Activated T-helper 1 cell treated with anti-CD3 and anti-CD28 coated beads, Interleukin-12 subunit alpha, Interleukin-12 subunit beta, Interleukin-2, Interleukin-4 antibody, amounts not matched to agents 30 ng/mL and 10 ng/mL and 1 ng/mL, durations not matched to agents 14 hours and 24 hours and 36 hours (primary cell): ENCODE data around the gene THOC6. TPM values are rescaled to one million over a fixed set of nuclear protein-coding genes. Genes with fewer than 3 reads are reported as not detected.

Source experiments
- DNase-seq: peaks from one replicate; pipeline ENCODE4 v3.0.0; 2021; ENCODE audit warnings: low spot score
- H3K27ac Mint-ChIP-seq: one replicate; pipeline ENCODE4 v1.8.0; 2021; ENCODE audit warnings: mild to moderate bottlenecking, mixed read lengths
- H3K27me3 Mint-ChIP-seq: one replicate; pipeline ENCODE4 v1.8.0; 2022; ENCODE audit warnings: mild to moderate bottlenecking, moderate library complexity, mixed read lengths; ENCODE audit not compliant: insufficient read depth
- H3K36me3 Mint-ChIP-seq: one replicate; pipeline ENCODE4 v1.8.0; 2021; ENCODE audit warnings: low read depth, mixed read lengths
- H3K4me1 Mint-ChIP-seq: one replicate; pipeline ENCODE4 v1.8.0; 2021; ENCODE audit warnings: low read depth, mixed read lengths
- H3K4me3 Mint-ChIP-seq: one replicate; pipeline ENCODE4 v1.8.0; 2021; ENCODE audit warnings: mild to moderate bottlenecking, moderate library complexity, mixed read lengths
- H3K9me3 Mint-ChIP-seq: one replicate; pipeline ENCODE4 v1.8.0; 2021; ENCODE audit warnings: mixed read lengths
- intact Hi-C: fragments of 100-400 bp; cut with micrococcal nuclease; formaldehyde crosslinking; loops from one replicate; pipeline ENCODE4 v1.15.1; 2024
- total RNA-seq: library from RNA; stranded (reverse); gene quantifications from 2 replicates; pipeline ENCODE4 v1.2.3, GENCODE V29; 2022

The THOC6 gene
- total RNA-seq, 1 donor from 2014 or later: 48.3 TPM

DNA sequence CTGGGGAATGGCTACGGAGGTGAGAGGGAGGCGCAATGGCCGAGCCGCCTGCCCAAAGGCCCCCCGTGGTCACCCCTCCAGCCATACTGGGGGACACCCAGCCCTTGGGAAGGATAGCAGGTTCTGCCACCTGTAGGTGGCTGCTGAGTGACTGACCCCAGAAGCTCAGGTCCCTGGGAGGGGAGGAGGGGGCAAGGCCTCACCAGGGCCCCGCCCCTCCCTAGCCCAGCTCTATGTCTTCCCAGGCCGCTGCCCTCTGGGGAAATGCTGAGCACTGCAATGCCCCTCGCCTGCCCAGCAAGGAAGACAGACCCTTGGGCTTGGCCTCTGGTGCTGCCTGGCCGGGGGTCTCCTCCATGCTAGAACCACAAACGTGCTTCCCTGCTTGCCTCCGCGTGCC is 22.5 kb upstream of the THOC6 start:
- Mint-ChIP-seq H3K4me3 (no peak overlapping the region), H3K36me3 (no peaks in the 10 kb centered on the region), H3K27me3 (peaks cover 16% of the 10 kb centered on the region), H3K9me3 (no peaks in the 10 kb centered on the region), H3K27ac (no peak overlapping the region), H3K4me1 (no peaks in the 10 kb centered on the region)
- intact Hi-C loops: loop anchor here (5.0 kb wide), 1 partner anchor 34 kb away; the partner anchor contains the start of gene PAQR4
- no peak for DNase-seq

- H3K4me1 Mint-ChIP-seq: peaks cover 22% of the 10 kb centered on the region
- no peaks in the 10 kb centered on the region for H3K36me3 Mint-ChIP-seq
- no peaks in the 10 kb centered on the region for H3K9me3 Mint-ChIP-seq
- DNase-seq: peak; percentile 98
- intact Hi-C loops: loop anchor here (1.0 to 5.0 kb wide), 6 partner anchors 17 to 97 kb away; partner anchors contain the start of genes PAQR4, PKMYT1, THOC6 and TNFRSF12A
- H3K27me3 Mint-ChIP-seq: peaks cover 18% of the 10 kb centered on the region
- peak overlapping the region; percentile 21 for H3K27ac Mint-ChIP-seq
- peak overlapping the region; percentile 74 for H3K4me3 Mint-ChIP-seq
Measured at GRCh38 chr16:3003582-3004270, 20.1 kb upstream of the THOC6 start.

GRCh38 chr16:3004319-3004718 is 19.5 kb upstream of the THOC6 start:
- Mint-ChIP-seq H3K36me3 (no peaks in the 10 kb centered on the region), H3K9me3 (no peaks in the 10 kb centered on the region), H3K27me3 (peaks cover 18% of the 10 kb centered on the region), H3K27ac (no peak overlapping the region), H3K4me3 (no peak overlapping the region), H3K4me1 (peaks cover 24% of the 10 kb centered on the region)
- DNase-seq: no peak
- intact Hi-C loops: loop anchor here (1.0 to 5.0 kb wide), 2 partner anchors 24 to 37 kb away; partner anchors contain the start of genes PAQR4 and PKMYT1

GRCh38 chr16:3004781-3005284 is 19.0 kb upstream of the THOC6 start:
- intact Hi-C loops: loop anchor here (1.0 to 5.0 kb wide), 2 partner anchors 25 to 38 kb away; partner anchors contain the start of genes PAQR4 and PKMYT1
- Mint-ChIP-seq H3K27ac (no peak overlapping the region), H3K27me3 (peaks cover 18% of the 10 kb centered on the region), H3K4me3 (peak overlapping the region; percentile 62), H3K4me1 (peaks cover 24% of the 10 kb centered on the region), H3K9me3 (no peaks in the 10 kb centered on the region), H3K36me3 (no peaks in the 10 kb centered on the region)
- no peak for DNase-seq

DNA sequence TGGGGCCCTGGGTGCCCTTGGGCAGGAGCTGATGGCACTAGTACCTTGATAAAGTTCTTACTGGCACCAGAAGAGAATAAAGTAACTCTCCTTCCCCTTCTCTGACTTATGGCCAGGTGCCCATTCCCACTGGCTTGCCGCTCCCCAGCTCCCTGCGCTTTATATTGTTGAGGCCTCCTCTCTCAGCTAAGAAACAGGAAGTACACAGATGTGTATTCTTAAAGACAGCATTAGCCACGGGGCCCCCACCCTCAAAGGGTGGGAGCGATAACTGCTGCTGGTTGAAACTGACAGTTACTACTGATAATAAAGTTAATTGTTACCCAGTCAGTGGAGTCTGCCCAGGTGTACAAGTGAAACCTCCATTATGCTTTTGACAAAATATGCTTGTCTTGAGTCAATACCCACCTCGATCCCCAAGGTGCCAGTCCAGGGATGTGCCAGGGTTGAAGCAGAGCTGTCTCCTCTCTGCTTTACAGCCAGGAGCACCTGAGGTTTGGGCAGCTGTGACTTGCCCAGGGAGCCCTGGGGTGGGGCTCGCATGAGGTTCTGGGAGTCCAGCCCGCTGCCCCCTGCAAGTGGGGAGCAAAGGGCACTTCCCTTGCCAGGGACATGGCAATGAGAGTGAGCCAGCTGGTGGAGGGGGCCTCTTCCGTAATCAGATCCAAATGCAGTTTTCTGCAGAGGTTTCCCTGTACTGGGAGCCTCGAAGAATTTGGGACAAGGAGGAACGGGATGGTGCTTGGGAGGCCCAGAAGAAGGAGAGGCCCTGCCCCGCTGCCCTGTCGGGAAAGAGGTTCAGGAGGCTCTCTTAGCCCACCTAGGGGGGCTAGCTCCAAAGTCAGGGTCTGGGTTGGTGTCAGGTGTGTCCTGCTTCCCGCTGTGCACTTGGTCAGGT is 16.5 kb upstream of the THOC6 start:
- no peak for DNase-seq
- intact Hi-C loops: no loop called here
- Mint-ChIP-seq H3K27ac (peak overlapping the region; percentile 2), H3K9me3 (no peaks in the 10 kb centered on the region), H3K4me3 (no peak overlapping the region), H3K4me1 (peaks cover 24% of the 10 kb centered on the region), H3K27me3 (peaks cover 12% of the 10 kb centered on the region), H3K36me3 (no peaks in the 10 kb centered on the region)

DNA sequence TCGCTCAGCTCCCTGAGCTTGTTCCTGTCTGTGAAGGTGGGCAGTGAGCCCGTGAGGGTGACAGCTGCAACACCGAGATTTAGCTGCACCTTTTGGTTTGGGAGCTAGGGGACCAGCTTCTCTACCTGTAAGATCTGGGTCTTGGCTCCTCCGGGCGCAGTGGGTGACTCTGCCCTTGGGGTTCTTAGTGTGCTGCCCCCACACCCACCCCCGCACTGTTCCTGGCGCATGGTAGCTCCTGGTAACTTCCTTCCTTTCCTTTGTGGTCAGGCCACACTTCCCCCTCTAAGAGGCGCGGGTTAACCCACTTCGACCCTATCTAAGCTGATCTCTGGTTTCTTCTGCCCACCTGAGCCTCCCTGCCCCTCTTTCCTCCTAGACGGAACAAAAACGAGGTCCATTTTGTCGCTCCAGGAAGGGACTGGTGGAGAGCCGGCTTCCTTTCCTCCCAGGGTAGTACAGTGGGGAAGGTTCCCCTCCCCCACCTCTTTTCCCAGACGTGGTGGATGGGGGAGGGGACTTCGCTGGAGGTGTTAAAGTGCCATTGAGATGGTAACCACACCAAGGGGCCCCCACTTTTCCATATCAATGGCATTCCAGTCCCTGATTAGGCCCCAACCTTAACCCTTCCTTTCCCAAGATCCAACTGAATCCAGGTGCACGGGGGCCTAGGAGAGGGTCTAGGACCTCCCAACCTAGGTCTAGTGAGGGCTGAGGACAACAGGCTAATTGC is 15.7 kb upstream of the THOC6 start:
- intact Hi-C loops: no loop called here
- H3K27ac Mint-ChIP-seq: no peak overlapping the region
- peak overlapping the region; percentile 41 for H3K4me3 Mint-ChIP-seq
- H3K36me3 Mint-ChIP-seq: no peaks in the 10 kb centered on the region
- peaks cover 10% of the 10 kb centered on the region for H3K27me3 Mint-ChIP-seq
- H3K9me3 Mint-ChIP-seq: no peaks in the 10 kb centered on the region
- H3K4me1 Mint-ChIP-seq: peaks cover 24% of the 10 kb centered on the region
- DNase-seq: no peak

- intact Hi-C loops: no loop called here
- Mint-ChIP-seq H3K4me1 (peaks cover 24% of the 10 kb centered on the region), H3K27ac (no peak overlapping the region), H3K27me3 (peaks cover 10% of the 10 kb centered on the region), H3K4me3 (no peak overlapping the region), H3K9me3 (no peaks in the 10 kb centered on the region), H3K36me3 (no peaks in the 10 kb centered on the region)
- no peak for DNase-seq
Measured at GRCh38 chr16:3008690-3009037, 15.2 kb upstream of the THOC6 start.

DNA sequence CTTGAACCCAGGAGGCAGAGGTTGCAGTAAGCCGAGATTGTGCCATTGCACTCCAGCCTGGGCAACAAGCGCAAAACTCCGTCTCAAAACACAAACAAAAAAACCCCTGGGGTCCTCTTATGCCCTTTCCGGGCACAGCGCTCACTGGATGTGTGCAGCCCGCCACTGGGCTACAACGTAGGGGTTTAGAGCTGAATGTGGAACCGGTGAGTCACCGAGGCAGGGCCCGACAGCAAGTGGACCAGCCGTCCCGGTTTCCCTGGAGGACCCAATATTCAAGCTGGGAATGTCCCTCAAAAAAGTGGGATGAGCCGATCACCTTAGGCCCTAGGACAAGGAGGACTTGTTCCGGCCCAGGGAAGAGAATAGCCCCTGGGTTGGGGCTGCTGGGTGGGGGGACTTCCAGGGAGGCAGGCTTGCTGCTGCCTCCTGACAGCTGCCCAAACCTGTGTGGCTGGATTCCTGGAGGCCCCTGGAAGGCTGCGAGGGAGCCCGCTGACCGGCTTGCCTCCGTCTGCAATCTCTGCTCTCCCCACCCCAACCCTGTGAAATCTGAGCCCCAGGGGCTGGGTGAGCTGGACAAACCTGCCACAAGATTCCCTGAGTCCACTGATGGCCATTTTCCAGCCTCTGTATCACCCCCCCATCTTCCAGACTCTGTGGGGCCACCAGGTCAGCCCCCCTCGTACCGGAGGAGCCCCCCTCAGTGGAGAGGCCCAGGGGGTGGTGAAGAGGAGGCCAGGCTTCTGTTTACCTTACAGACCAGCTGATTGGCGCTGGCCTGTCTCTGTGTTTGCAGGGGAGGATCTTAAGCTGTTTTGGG is 14.1 kb upstream of the THOC6 start:
- no peaks in the 10 kb centered on the region for H3K9me3 Mint-ChIP-seq
- H3K27ac Mint-ChIP-seq: no peak overlapping the region
- H3K27me3 Mint-ChIP-seq: peaks cover 9% of the 10 kb centered on the region
- H3K36me3 Mint-ChIP-seq: no peaks in the 10 kb centered on the region
- intact Hi-C loops: no loop called here
- H3K4me3 Mint-ChIP-seq: no peak overlapping the region
- H3K4me1 Mint-ChIP-seq: peaks cover 24% of the 10 kb centered on the region
- no peak for DNase-seq

DNA sequence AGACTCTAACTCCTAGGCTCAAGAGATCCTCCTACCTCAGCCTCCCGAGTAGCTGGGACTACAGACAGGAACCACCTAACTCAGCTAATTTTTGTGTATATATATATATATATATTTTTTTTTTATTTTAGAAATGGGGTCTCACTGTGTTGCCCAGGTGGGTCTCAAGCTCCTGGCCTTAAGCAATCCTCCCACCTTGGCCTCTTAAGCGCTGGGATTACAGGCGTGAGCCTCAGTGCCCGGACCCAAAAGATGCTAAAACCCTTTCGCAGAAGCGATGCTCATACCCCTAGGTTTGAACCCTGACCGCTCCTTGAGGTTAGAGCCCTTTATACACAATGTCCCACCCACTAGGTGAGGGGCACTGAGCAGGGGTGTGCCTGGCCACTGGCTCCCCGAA is 13.3 kb upstream of the THOC6 start:
- no peak for DNase-seq
- no peaks in the 10 kb centered on the region for H3K36me3 Mint-ChIP-seq
- no peak overlapping the region for H3K27ac Mint-ChIP-seq
- peaks cover 24% of the 10 kb centered on the region for H3K4me1 Mint-ChIP-seq
- no peak overlapping the region for H3K4me3 Mint-ChIP-seq
- H3K27me3 Mint-ChIP-seq: peaks cover 5% of the 10 kb centered on the region
- intact Hi-C loops: no loop called here
- no peaks in the 10 kb centered on the region for H3K9me3 Mint-ChIP-seq

DNA sequence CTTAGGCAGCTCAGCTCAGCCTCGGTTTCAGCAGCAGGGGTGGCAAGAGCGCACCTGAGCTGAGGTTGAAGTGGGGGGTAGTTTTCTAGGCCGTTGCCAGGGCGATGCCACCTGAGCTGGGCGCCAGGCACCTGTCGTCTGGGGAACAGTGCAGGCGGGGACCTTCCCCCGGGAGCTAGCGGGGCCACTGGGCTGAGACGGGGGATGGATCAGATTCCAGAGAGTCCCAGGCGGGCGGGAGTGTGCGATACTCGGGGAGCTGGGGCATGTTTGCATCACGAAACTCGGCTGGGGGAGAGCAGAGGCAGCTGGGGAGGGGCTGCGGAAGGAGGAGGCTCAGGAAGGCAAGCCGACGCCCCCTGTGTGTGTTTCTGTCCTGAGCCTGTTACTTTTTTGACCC is 11.6 kb upstream of the THOC6 start:
- H3K4me1 Mint-ChIP-seq: peaks cover 17% of the 10 kb centered on the region
- H3K36me3 Mint-ChIP-seq: no peaks in the 10 kb centered on the region
- intact Hi-C loops: no loop called here
- no peak overlapping the region for H3K27ac Mint-ChIP-seq
- no peaks in the 10 kb centered on the region for H3K9me3 Mint-ChIP-seq
- peaks cover 10% of the 10 kb centered on the region for H3K27me3 Mint-ChIP-seq
- H3K4me3 Mint-ChIP-seq: no peak overlapping the region
- DNase-seq: no peak

DNA sequence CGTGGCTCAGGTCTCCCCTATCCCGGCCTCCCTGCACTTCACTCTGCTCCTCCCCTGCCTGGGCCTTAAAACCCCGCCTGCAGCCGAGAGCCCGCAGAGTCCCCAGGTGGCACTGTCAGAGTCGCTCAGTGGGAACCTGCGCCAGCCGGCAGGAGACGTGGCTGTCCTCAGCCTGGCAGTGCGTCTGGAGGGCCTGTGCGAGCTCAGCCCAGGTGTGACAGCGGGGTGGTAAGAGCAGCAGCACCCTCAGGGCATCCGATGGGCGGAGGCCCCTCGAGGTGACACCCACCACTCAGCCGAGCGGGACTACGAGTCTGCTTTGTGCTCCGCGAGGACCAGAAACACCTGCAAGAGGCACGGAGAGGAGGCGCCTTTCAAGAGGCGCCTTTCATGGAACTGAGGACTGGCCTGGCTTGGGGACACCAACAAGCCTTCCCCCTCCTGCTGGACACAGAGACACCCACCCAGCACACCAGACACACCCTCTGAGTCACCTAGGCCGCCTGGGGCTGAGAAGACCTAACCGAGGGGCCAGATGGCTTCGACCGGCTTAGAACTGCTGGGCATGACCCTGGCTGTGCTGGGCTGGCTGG is 10.9 kb upstream of the THOC6 start, which contains the start of gene CLDN9:
Gene CLDN9 (plus strand): TSS at position 96 of the 593 bp plus-strand sequence. CDS start 440 bp downstream, at position 536.
- H3K27ac Mint-ChIP-seq: no peak within 1 kb of the TSS
- no peak within 1 kb of the TSS for H3K4me3 Mint-ChIP-seq
- no peak for DNase-seq
- peaks cover 10% of the 10 kb centered on the region for H3K4me1 Mint-ChIP-seq
- no peaks in the 10 kb centered on the region for H3K36me3 Mint-ChIP-seq
- intact Hi-C loops: no loop called here
- H3K9me3 Mint-ChIP-seq: no peaks in the 10 kb centered on the region
- peaks cover 11% of the 10 kb centered on the region for H3K27me3 Mint-ChIP-seq
